CD4-positive, alpha-beta T cell (primary cell): ENCODE data around the gene CCDC51. TPM values are rescaled to one million over a fixed set of nuclear protein-coding genes. Genes with fewer than 3 reads are reported as not detected.

Experiments
- ATAC-seq: fragments of 200-7000 bp; cut with Tn5 transposase; one replicate; pipeline ENCODE4 v1.10.0; 2022; ENCODE audit warnings: mild to moderate bottlenecking; ENCODE audit not compliant: poor library complexity
- CTCF ChIA-PET: fragments of 350-600 bp; sonication (Branson Sonifier 250); formaldehyde crosslinking; loops from one replicate; lab custom pipeline; 2021; ENCODE audit warnings: antibody characterized with exemption, inconsistent platforms; lab: Charles Lee
- POLR2A ChIA-PET: fragments of 350-600 bp; sonication (Branson Sonifier 250); formaldehyde crosslinking; loops from one replicate; lab custom pipeline; 2021; ENCODE audit warnings: antibody characterized with exemption, inconsistent platforms; lab: Charles Lee
- DNase-seq, 14 experiments: peaks; one replicate each; pipeline ENCODE4 v3.0.0-alpha.2; 2013 to 2020; ENCODE audit warnings: mixed read lengths in 2 of 14
- H3K27ac ChIP-seq, 2 donors: one replicate each; pipeline versions ENCODE4 v1.5.1 to v1.7.0; 2013; ENCODE audit warnings: low read length in 2 of 2, low read depth in 1 of 2, mild to moderate bottlenecking in 1 of 2
- H3K27me3 ChIP-seq, 2 experiments: 1 replicate in 1 of 2; 2 replicates in 1 of 2; pipeline versions ENCODE4 v1.6.1 to v1.7.0; 2013; ENCODE audit warnings: low read length in 2 of 2, control low read depth in 1 of 2, mild to moderate bottlenecking in 1 of 2, moderate library complexity in 1 of 2; ENCODE audit not compliant: insufficient read depth in 2 of 2, control insufficient read depth in 1 of 2
- H3K36me3 ChIP-seq: one replicate; pipeline ENCODE4 v1.6.1; 2013; ENCODE audit warnings: low read length, control low read depth; ENCODE audit not compliant: insufficient read depth
- H3K4me1 ChIP-seq: one replicate; pipeline ENCODE4 v1.6.1; 2013; ENCODE audit warnings: low read length, control low read depth; ENCODE audit not compliant: insufficient read depth
- H3K4me3 ChIP-seq: one replicate; pipeline ENCODE4 v1.5.1; 2013; ENCODE audit warnings: mild to moderate bottlenecking, low read length, moderate library complexity
- H3K9me3 ChIP-seq, 2 experiments: 1 replicate in 1 of 2; 2 replicates in 1 of 2; pipeline versions ENCODE4 v1.6.1 to v1.7.0; 2013; ENCODE audit warnings: low read length in 2 of 2, mild to moderate bottlenecking in 2 of 2, control low read depth in 1 of 2, moderate library complexity in 1 of 2; ENCODE audit not compliant: control insufficient read depth in 1 of 2, insufficient read depth in 1 of 2
- H3K27ac Mint-ChIP-seq: one replicate; pipeline ENCODE4 v1.8.0; 2020; ENCODE audit warnings: mixed read lengths
- H3K27me3 Mint-ChIP-seq: one replicate; pipeline ENCODE4 v1.8.0; 2021; ENCODE audit warnings: mixed read lengths
- H3K36me3 Mint-ChIP-seq: one replicate; pipeline ENCODE4 v1.8.0; 2021; ENCODE audit warnings: low read depth, mixed read lengths
- H3K4me1 Mint-ChIP-seq: one replicate; pipeline ENCODE4 v1.8.0; 2021; ENCODE audit warnings: low read depth, mixed read lengths
- H3K4me3 Mint-ChIP-seq: one replicate; pipeline ENCODE4 v1.8.0; 2020; ENCODE audit warnings: mild to moderate bottlenecking, mixed read lengths
- H3K9me3 Mint-ChIP-seq: one replicate; pipeline ENCODE4 v1.8.0; 2020; ENCODE audit warnings: mixed read lengths
- CTCF ChIP-seq: fragments of 200-600 bp; IDR thresholded peaks from one replicate; pipeline ENCODE4 v1.8.0; 2022; ENCODE audit warnings: antibody characterized with exemption, mild to moderate bottlenecking
- intact Hi-C, 2 experiments: fragments of 100-400 bp; cut with DNase I in 1 of 2; cut with micrococcal nuclease in 1 of 2; formaldehyde crosslinking; loops; one replicate each; pipeline versions ENCODE4 v1.15.1 to v1.9.0; 2023 to 2025; cut with DNase I, micrococcal nuclease
- total RNA-seq, 174 experiments: library from RNA in 2 of 174; stranded (reverse) in 2 of 174; gene quantifications; one replicate each; pipeline ENCODE4 v1.2.3 and lab custom pipeline; 2021 to 2026

Gene CCDC51
- total RNA-seq, 2 experiments from 2014 or later: 5.5 to 5.8 TPM

DNA sequence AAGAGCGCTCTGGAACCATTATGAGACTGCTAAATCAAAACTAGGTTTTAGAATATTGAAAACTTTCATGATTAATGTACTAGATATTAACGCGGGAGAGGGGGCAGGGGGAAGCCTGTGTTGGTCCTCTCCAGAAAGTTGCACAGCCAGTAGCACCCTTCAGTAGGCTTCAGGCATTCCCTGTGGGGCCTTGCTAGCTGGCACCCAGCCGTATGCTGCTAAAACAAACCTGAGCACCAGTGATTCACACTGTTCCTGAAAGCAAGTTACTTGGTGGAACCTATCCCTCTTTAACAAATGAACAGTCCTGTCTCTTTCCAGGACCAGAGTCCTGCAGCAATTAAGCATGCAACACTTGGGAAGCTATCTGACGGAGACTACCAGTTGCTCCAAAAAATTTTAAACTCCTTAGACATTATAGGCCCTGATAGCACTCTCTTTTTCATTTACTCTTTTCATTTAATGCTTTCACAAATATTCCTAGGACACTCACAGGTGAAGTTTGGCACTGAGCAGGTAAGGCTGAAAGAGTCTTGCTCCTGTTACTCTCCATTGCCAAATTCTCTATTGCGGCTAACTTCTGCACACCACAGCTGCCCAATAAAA, 5.5 kb upstream of the CCDC51 start:
- ChIA-PET CTCF (interaction anchor here (0.9 to 6.8 kb wide), 3 partner anchors 9 to 89 kb away, joined by 3 to 56 read pairs (median 7); no protein-coding TSS in a partner anchor), POLR2A (interaction anchor here (0.6 to 3.5 kb wide), 12 partner anchors 9 to 144 kb away, joined by 3 to 23 read pairs (median 4); no protein-coding TSS in a partner anchor)
- DNase-seq (no peak), ATAC-seq (no peak)
- peak overlapping the region; percentile 86 for H3K27ac Mint-ChIP-seq
- H3K4me3 Mint-ChIP-seq: peak overlapping the region; percentile 86
- Histone ChIP-seq H3K4me1 (peaks cover 42% of the 10 kb centered on the region), H3K27ac (no peak overlapping the region), H3K4me3 (no peak overlapping the region), H3K9me3 (no peaks in the 10 kb centered on the region), H3K27me3 (no peaks in the 10 kb centered on the region), H3K36me3 (peaks cover 32% of the 10 kb centered on the region)
- peaks cover 69% of the 10 kb centered on the region for H3K36me3 Mint-ChIP-seq
- peaks cover 66% of the 10 kb centered on the region for H3K4me1 Mint-ChIP-seq
- no peaks in the 10 kb centered on the region for H3K9me3 Mint-ChIP-seq
- no peaks in the 10 kb centered on the region for H3K27me3 Mint-ChIP-seq
- TF ChIP-seq CTCF: no peak
- intact Hi-C loops: no loop called here

DNA sequence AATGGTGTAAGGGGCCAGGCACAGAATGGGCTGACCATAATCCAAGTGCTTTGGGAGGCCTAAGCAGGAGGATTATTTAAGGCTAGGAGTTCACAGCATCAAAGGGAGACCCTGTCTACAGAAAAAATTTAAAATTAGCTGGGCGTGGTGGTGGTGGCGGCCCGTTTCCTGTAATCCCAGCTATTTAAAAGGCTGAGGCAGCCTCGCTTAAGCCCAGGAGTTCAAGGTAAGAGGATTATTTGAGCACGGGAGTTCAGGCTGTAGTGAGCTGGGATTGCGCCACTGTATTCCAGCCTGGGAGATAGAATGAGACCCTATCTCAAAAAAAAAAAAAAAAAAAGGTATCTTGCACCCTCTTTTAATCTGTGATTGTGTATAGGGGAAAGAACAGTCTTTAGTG, 2.0 kb upstream of the CCDC51 start:
- ATAC-seq (no peak), DNase-seq (no peak)
- Mint-ChIP-seq H3K36me3 (peaks cover 61% of the 10 kb centered on the region), H3K4me1 (peaks cover 68% of the 10 kb centered on the region), H3K4me3 (peak overlapping the region; percentile 96), H3K27ac (no peak overlapping the region), H3K27me3 (no peaks in the 10 kb centered on the region), H3K9me3 (no peaks in the 10 kb centered on the region)
- Histone ChIP-seq H3K27ac (peak overlapping the region; percentile 37 to 43), H3K4me1 (peaks cover 43% of the 10 kb centered on the region), H3K9me3 (no peaks in the 10 kb centered on the region), H3K36me3 (peaks cover 29% of the 10 kb centered on the region), H3K27me3 (no peaks in the 10 kb centered on the region), H3K4me3 (no peak overlapping the region)
- ChIA-PET POLR2A (interaction anchor here (2.8 kb wide), 1 partner anchor 31 kb away, joined by 55 read pairs; no protein-coding TSS in a partner anchor), CTCF (no interaction called here)
- intact Hi-C loops: no loop called here
- TF ChIP-seq CTCF: no peak

DNA sequence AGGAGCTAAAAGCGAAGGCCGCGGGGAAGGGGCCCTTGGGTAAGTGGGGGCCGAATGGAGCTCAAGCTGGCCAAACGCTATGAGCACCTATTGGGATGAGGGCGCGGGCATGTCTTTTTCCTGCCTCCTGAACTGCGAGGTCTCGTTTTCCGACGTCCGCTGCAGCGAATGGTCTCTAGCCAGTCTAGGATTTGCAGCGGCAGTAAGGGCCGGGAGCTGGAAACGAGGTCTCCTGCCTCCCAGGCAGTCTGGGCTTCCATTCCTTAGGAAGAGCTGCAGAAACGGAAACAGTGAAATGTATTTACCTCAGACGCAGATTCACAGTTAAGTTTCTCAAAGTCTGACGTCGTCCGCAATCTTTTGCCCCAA, 655 bp upstream of the CCDC51 start:
- H3K9me3 Mint-ChIP-seq: no peaks in the 10 kb centered on the region
- DNase-seq: peak in 4 of 14 experiments; percentile 21 to 51 (median 40)
- peaks cover 44% of the 10 kb centered on the region for H3K4me1 ChIP-seq
- ATAC-seq: peak; percentile 8
- no peaks in the 10 kb centered on the region for H3K9me3 ChIP-seq
- H3K36me3 Mint-ChIP-seq: peaks cover 50% of the 10 kb centered on the region
- TF ChIP-seq CTCF: no peak
- POLR2A ChIA-PET: interaction anchor here (0.6 to 2.8 kb wide), 21 partner anchors 8 to 498 kb away, joined by 3 to 55 read pairs (median 8); partner anchors contain the start of genes IP6K2, PFKFB4, PLXNB1 and SHISA5
- no peak overlapping the region for H3K27ac Mint-ChIP-seq
- H3K27ac ChIP-seq: peak overlapping the region; percentile 88 to 94
- H3K4me1 Mint-ChIP-seq: peaks cover 57% of the 10 kb centered on the region
- peak overlapping the region; percentile 57 for H3K4me3 ChIP-seq
- H3K4me3 Mint-ChIP-seq: peak overlapping the region; percentile 96
- no peaks in the 10 kb centered on the region for H3K27me3 ChIP-seq
- no peaks in the 10 kb centered on the region for H3K27me3 Mint-ChIP-seq
- CTCF ChIA-PET: interaction anchor here (0.9 to 2.2 kb wide), 7 partner anchors 18 to 118 kb away, joined by 3 to 16 read pairs (median 3); no protein-coding TSS in a partner anchor
- H3K36me3 ChIP-seq: peaks cover 29% of the 10 kb centered on the region
- intact Hi-C loops: loop anchor here in 1 of 2 experiments (1.0 kb wide), 2 partner anchors 33 to 67 kb away; no protein-coding TSS in a partner anchor
